ENCODE data around the gene TTLL3. TPM values are rescaled to one million over a fixed set of nuclear protein-coding genes. Genes with fewer than 3 reads are reported as not detected.
"Not testable (repeated sequence)": the region's sequence is repeated elsewhere in the genome, so short reads cannot be mapped to it uniquely, and the experiment has no call there.

The TTLL3 gene
- total RNA-seq, 6 donors from 2014 or later, result 33.0 to 544 (median 64.4) TPM

- 0 to 1% methylated on average over 12 to 20 of the region's 42 CpGs for WGBS, 2 donors
- peak within 1 kb of the TSS; percentile 63 to 89 (median 82) for H3K27ac ChIP-seq
- DNase-seq (peak; percentile 98), ATAC-seq (ENCODE audit: low FRiP score in 2 of 2) (peak; percentile 98 to 99)
- H3K9me3 ChIP-seq, result no peaks in the 10 kb centered on the region
- H3K4me3 ChIP-seq, result peak within 1 kb of the TSS; percentile 65 to 90 (median 84)
- peaks cover 13 to 30% (median 14%) of the 10 kb centered on the region in 4 donors for H3K4me1 ChIP-seq
- peak; percentile 78 to 87 for TF ChIP-seq POLR2AphosphoS5 (IDR thresholded peaks at IDR 0.05)
- no peak for TF ChIP-seq EP300 (IDR thresholded peaks at IDR 0.05)
- TF ChIP-seq POLR2A (IDR thresholded peaks at IDR 0.05), result peak in 2 of 4 donors; percentile 66 to 81
- TF ChIP-seq CTCF (IDR thresholded peaks at IDR 0.05), result peak in 1 of 6 experiments; percentile 7
- no peaks in the 10 kb centered on the region for H3K27me3 ChIP-seq
- H3K36me3 ChIP-seq, result peaks cover 0 to 31% (median 23%) of the 10 kb centered on the region in 4 donors
These were observed 33.8 kb downstream of the TTLL3 start, which contains the start of gene RPUSD3 for GRCh38 chr3:9843715-9844438. TSS of gene RPUSD3 (minus strand) at chr3:9844008. CDS start at chr3:9843990, 18 bp downstream.

- no peaks in the 10 kb centered on the region for H3K27me3 ChIP-seq
- no peaks in the 10 kb centered on the region for H3K9me3 ChIP-seq
- WGBS, 2 donors, result 58 to 74% methylated on average over 6 of the region's 6 CpGs
- peaks cover 0 to 8% (median 3%) of the 10 kb centered on the region in 4 donors for H3K36me3 ChIP-seq
- H3K4me3 ChIP-seq, result no peak overlapping the region
- no peak for TF ChIP-seq EP300 (IDR thresholded peaks at IDR 0.05)
- peaks cover 13 to 30% (median 14%) of the 10 kb centered on the region in 4 donors for H3K4me1 ChIP-seq
- DNase-seq (no peak), ATAC-seq (ENCODE audit: low FRiP score in 2 of 2) (peak in 1 of 2 donors; percentile 29)
- no peak overlapping the region for H3K27ac ChIP-seq
These were observed 36.2 kb downstream of the TTLL3 start for GRCh38 chr3:9846231-9846630.

GRCh38 chr3:9846931-9847488, 36.9 kb downstream of the TTLL3 start:
- DNase-seq (peak in 1 of 2 donors; percentile 50), ATAC-seq (ENCODE audit: low FRiP score in 2 of 2) (no peak)
- 85 to 100% methylated on average over 4 to 6 of the region's 6 CpGs for WGBS, 2 donors
- no peaks in the 10 kb centered on the region for H3K9me3 ChIP-seq
- no peaks in the 10 kb centered on the region for H3K36me3 ChIP-seq
- no peak overlapping the region for H3K27ac ChIP-seq
- TF ChIP-seq POLR2A (IDR thresholded peaks at IDR 0.05) (no peak), CTCF (IDR thresholded peaks at IDR 0.05) (no peak), POLR2AphosphoS5 (IDR thresholded peaks at IDR 0.05) (no peak), EP300 (IDR thresholded peaks at IDR 0.05) (no peak)
- H3K4me3 ChIP-seq, result no peak overlapping the region
- no peaks in the 10 kb centered on the region for H3K27me3 ChIP-seq
- H3K4me1 ChIP-seq, result peaks cover 13 to 29% (median 15%) of the 10 kb centered on the region in 4 donors

GRCh38 chr3:9847870-9848269, 37.8 kb downstream of the TTLL3 start:
- ATAC-seq (ENCODE audit: low FRiP score in 2 of 2); H3K4me3 ChIP-seq; H3K36me3 ChIP-seq; H3K9me3 ChIP-seq; H3K27ac ChIP-seq; DNase-seq; H3K27me3 ChIP-seq: not testable (repeated sequence)
- H3K4me1 ChIP-seq, result peaks cover 7 to 27% (median 12%) of the 10 kb centered on the region in 4 donors
- WGBS, 2 donors, result 57 to 76% methylated on average over 5 to 9 of the region's 9 CpGs

GRCh38 chr3:9848860-9849259, 38.8 kb downstream of the TTLL3 start:
- H3K9me3 ChIP-seq; H3K36me3 ChIP-seq; DNase-seq; H3K27me3 ChIP-seq; H3K27ac ChIP-seq; H3K4me3 ChIP-seq; ATAC-seq (ENCODE audit: low FRiP score in 2 of 2): not testable (repeated sequence)
- peaks cover 4 to 21% (median 9%) of the 10 kb centered on the region in 4 donors for H3K4me1 ChIP-seq
- 36 to 38% methylated on average over 4 of the region's 4 CpGs for WGBS, 2 donors
- peak; percentile 26 to 57 (median 38) for TF ChIP-seq CTCF (IDR thresholded peaks at IDR 0.05)

- WGBS, 2 donors, result 81 to 93% methylated on average over 6 of the region's 6 CpGs
- H3K27me3 ChIP-seq; H3K36me3 ChIP-seq; DNase-seq; H3K27ac ChIP-seq; ATAC-seq (ENCODE audit: low FRiP score in 2 of 2); H3K4me3 ChIP-seq; H3K9me3 ChIP-seq: not testable (repeated sequence)
- H3K4me1 ChIP-seq, result peaks cover 0 to 14% (median 6%) of the 10 kb centered on the region in 4 donors
These were observed 41.3 kb downstream of the TTLL3 start for GRCh38 chr3:9851383-9851782.

GRCh38 chr3:9851926-9852325, 41.9 kb downstream of the TTLL3 start:
- not testable (repeated sequence) for H3K36me3 ChIP-seq; H3K27me3 ChIP-seq; H3K9me3 ChIP-seq; H3K4me3 ChIP-seq; ATAC-seq (ENCODE audit: low FRiP score in 2 of 2); H3K27ac ChIP-seq
- 58 to 61% methylated on average over 6 of the region's 6 CpGs for WGBS, 2 donors
- DNase-seq, result peak in 1 of 2 donors; percentile 60
- peaks cover 0 to 14% (median 6%) of the 10 kb centered on the region in 4 donors for H3K4me1 ChIP-seq

All from upper lobe of left lung (tissue), 6 donors.